NB4 (cell line): ENCODE measurements around the gene ARHGAP23.
"Not testable (repeated sequence)": the region's sequence is repeated elsewhere in the genome, so short reads cannot be mapped to it uniquely, and the experiment has no call there.

Experiments
- CTCF ChIP-seq: IDR thresholded peaks from one replicate; pipeline ENCODE4 v1.5.1; 2012; ENCODE audit warnings: low read depth, low read length
- MAX ChIP-seq: IDR thresholded peaks from 2 replicates; pipeline ENCODE4 v1.6.1; 2011; ENCODE audit warnings: low read depth, low read length
- MYC ChIP-seq: IDR thresholded peaks from 2 replicates; pipeline ENCODE4 v1.6.1; 2011; ENCODE audit warnings: low read depth, low read length
- POLR2A ChIP-seq: IDR thresholded peaks from 2 replicates; pipeline ENCODE4 v1.6.1; 2011; ENCODE audit warnings: mild to moderate bottlenecking; ENCODE audit not compliant: insufficient read length; ENCODE audit errors: extremely low read depth

- not testable (repeated sequence) for TF ChIP-seq CTCF, POLR2A, MYC, MAX
Measured at GRCh38 chr17:38528141-38528540, 99.9 kb downstream of the ARHGAP23 start.
